Liver (tissue), 9 donors: ENCODE data around the gene TLR9. TPM values are rescaled to one million over a fixed set of nuclear protein-coding genes. Genes with fewer than 3 reads are reported as not detected.

Experiments used
- DNase-seq: peaks from one replicate; pipeline ENCODE4 v3.0.0-alpha.2; 2017; ENCODE audit warnings: low spot score
- H3K27ac ChIP-seq, 2 donors: one replicate each; pipeline ENCODE4 v1.7.0; 2013; ENCODE audit warnings: inconsistent platforms in 2 of 2, low read length in 2 of 2, control low read depth in 1 of 2, low read depth in 1 of 2, mild to moderate bottlenecking in 1 of 2
- H3K27me3 ChIP-seq, 4 donors: one replicate each; pipeline versions ENCODE4 v1.6.1 to v1.7.0; 2013; ENCODE audit warnings: low read length in 3 of 4, inconsistent platforms in 1 of 4, mild to moderate bottlenecking in 1 of 4, moderate library complexity in 1 of 4; ENCODE audit not compliant: control insufficient read depth in 4 of 4, insufficient read depth in 4 of 4
- H3K36me3 ChIP-seq, 4 donors: one replicate each; pipeline versions ENCODE4 v1.6.1 to v1.7.0; 2013; ENCODE audit warnings: low read length in 3 of 4, mild to moderate bottlenecking in 3 of 4, low read depth in 1 of 4, moderate library complexity in 1 of 4; ENCODE audit not compliant: control insufficient read depth in 4 of 4, insufficient read depth in 3 of 4
- H3K4me1 ChIP-seq, 4 donors: one replicate each; pipeline versions ENCODE4 v1.6.1 to v1.7.0; 2013; ENCODE audit warnings: low read length in 3 of 4, mild to moderate bottlenecking in 3 of 4, moderate library complexity in 1 of 4; ENCODE audit not compliant: control insufficient read depth in 4 of 4, insufficient read depth in 4 of 4
- H3K4me3 ChIP-seq, 3 donors: one replicate each; pipeline versions ENCODE4 v1.6.1 to v1.7.0; 2013; ENCODE audit warnings: low read length in 3 of 3, control low read depth in 1 of 3, low read depth in 1 of 3, mild to moderate bottlenecking in 1 of 3
- H3K9ac ChIP-seq, 2 donors: one replicate each; pipeline ENCODE4 v1.7.0; 2013; ENCODE audit warnings: low read length in 2 of 2, mild to moderate bottlenecking in 2 of 2, moderate library complexity in 2 of 2, control low read depth in 1 of 2, low read depth in 1 of 2
- H3K9me3 ChIP-seq, 4 donors: one replicate each; pipeline versions ENCODE4 v1.6.1 to v1.7.0; 2013; ENCODE audit warnings: low read length in 3 of 4; ENCODE audit not compliant: control insufficient read depth in 4 of 4
- CTCF ChIP-seq: fragments of 150-350 bp; IDR thresholded peaks from 2 replicates; pipeline ENCODE4 v1.5.1; 2017; ENCODE audit warnings: improper control_type of control experiment, low read depth, low read length; ENCODE audit not compliant: missing input control
- EGR1 ChIP-seq, 2 donors: IDR thresholded peaks; 2 replicates each; pipeline ENCODE4 v1.6.1; 2016 to 2018; ENCODE audit warnings: antibody characterized with exemption in 2 of 2, low read depth in 2 of 2
- FOXA1 ChIP-seq: IDR thresholded peaks from 2 replicates; pipeline ENCODE4 v1.6.1; 2016; ENCODE audit warnings: antibody characterized with exemption
- FOXA2 ChIP-seq: IDR thresholded peaks from 2 replicates; pipeline ENCODE4 v1.6.1; 2016; ENCODE audit warnings: antibody characterized with exemption
- GABPA ChIP-seq, 2 donors: IDR thresholded peaks in 1 of 2; conservative IDR thresholded peaks in 1 of 2; 2 replicates each; pipeline ENCODE4 v1.6.1; 2016; ENCODE audit warnings: antibody characterized with exemption in 2 of 2, mild to moderate bottlenecking in 1 of 2, moderate library complexity in 1 of 2
- HNF4A ChIP-seq, 2 donors: conservative IDR thresholded peaks; 2 replicates each; pipeline ENCODE4 v1.6.1; 2016; ENCODE audit warnings: antibody characterized with exemption in 2 of 2, mild to moderate bottlenecking in 2 of 2
- HNF4G ChIP-seq: IDR thresholded peaks from 2 replicates; pipeline ENCODE4 v1.6.1; 2016; ENCODE audit warnings: antibody characterized with exemption
- JUND ChIP-seq, 2 donors: IDR thresholded peaks; 2 replicates each; pipeline ENCODE4 v1.6.1; 2016; ENCODE audit warnings: antibody characterized with exemption in 2 of 2
- MAX ChIP-seq: IDR thresholded peaks from 2 replicates; pipeline ENCODE4 v1.6.1; 2016; ENCODE audit warnings: antibody characterized with exemption
- NR2F2 ChIP-seq: IDR thresholded peaks from 2 replicates; pipeline ENCODE4 v1.6.1; 2016; ENCODE audit warnings: antibody characterized with exemption
- RAD21 ChIP-seq, 2 donors: IDR thresholded peaks; 2 replicates each; pipeline ENCODE4 v1.6.1; 2016; ENCODE audit warnings: antibody characterized with exemption in 2 of 2, mild to moderate bottlenecking in 2 of 2
- RXRA ChIP-seq, 2 donors: IDR thresholded peaks; 2 replicates each; pipeline ENCODE4 v1.6.1; 2017 to 2018; ENCODE audit warnings: antibody characterized with exemption in 2 of 2, mild to moderate bottlenecking in 1 of 2
- SP1 ChIP-seq: IDR thresholded peaks from 2 replicates; pipeline ENCODE4 v1.6.1; 2018; ENCODE audit warnings: antibody characterized with exemption, mild to moderate bottlenecking
- TAF1 ChIP-seq: conservative IDR thresholded peaks from 2 replicates; pipeline ENCODE4 v1.6.1; 2016; ENCODE audit warnings: antibody characterized with exemption, mild to moderate bottlenecking
- YY1 ChIP-seq: IDR thresholded peaks from 2 replicates; pipeline ENCODE4 v1.6.1; 2016; ENCODE audit warnings: antibody characterized with exemption, mild to moderate bottlenecking
- ZBTB33 ChIP-seq: IDR thresholded peaks from 2 replicates; pipeline ENCODE4 v1.6.1; 2016; ENCODE audit warnings: antibody characterized with exemption
- WGBS: extraction: QIAGEN DNeasy Blood & Tissue Kit; methylation state at CpG from one replicate; pipeline ENCODE4 v1.1.7; 2013; 5-methylcytosine and 5-hydroxymethylcytosine counted together
- polyA plus RNA-seq, 2 donors: library from polyadenylated mRNA; stranded (reverse) in 1 of 2; unstranded in 1 of 2; fragments of 200-250 nt in 1 of 2; fragments of >200 nt in 1 of 2; fragmentation: Nextera tagmentation in 1 of 2; extraction: Ambion mirVana in 1 of 2; gene quantifications; one replicate each; pipeline versions ENCODE4 v1.2.1 to v1.2.3, GENCODE V29; 2013 to 2015
- total RNA-seq, 2 donors: library from RNA; depleted of rRNA; stranded (reverse); fragments of >200 nt; gene quantifications; one replicate each; pipeline ENCODE4 v1.2.3, GENCODE V29; 2014
- TF ChIP-seq, protein P1 (sequence below): IDR thresholded peaks from 2 replicates; pipeline ENCODE4 v1.6.1; 2016; ENCODE audit warnings: antibody characterized with exemption
- TF ChIP-seq, protein P2 (sequence below): IDR thresholded peaks from 2 replicates; pipeline ENCODE4 v1.6.1; 2016; ENCODE audit warnings: antibody characterized with exemption, mild to moderate bottlenecking
- donor health status: healthy.
- donor health status: healthy.
- donor health status: healthy.
- donor health status: healthy.
- donor health status: healthy.

The TLR9 gene
- total and polyA plus RNA-seq, 4 donors = 0.02 TPM; not detected in 3

- H3K27ac ChIP-seq = no peak overlapping the region
- TF ChIP-seq SP1 (no peak), ZBTB33 (no peak), RXRA (IDR thresholded peaks at IDR 0.05) (no peak), FOXA1 (no peak), EGR1 (IDR thresholded peaks at IDR 0.05; ENCODE audit: low read depth in 2 of 2) (no peak), TAF1 (no peak), MAX (no peak), JUND (IDR thresholded peaks at IDR 0.05) (no peak), HNF4A (conservative IDR thresholded peaks at IDR 0.05) (no peak), RAD21 (IDR thresholded peaks at IDR 0.05) (no peak), HNF4G (no peak), GABPA (IDR thresholded peaks at IDR 0.05 in 1 of 2, conservative IDR thresholded peaks at IDR 0.05 in 1 of 2) (no peak), CTCF (no peak), YY1 (no peak), FOXA2 (no peak), NR2F2 (no peak)
- TF ChIP-seq, protein P1, sequence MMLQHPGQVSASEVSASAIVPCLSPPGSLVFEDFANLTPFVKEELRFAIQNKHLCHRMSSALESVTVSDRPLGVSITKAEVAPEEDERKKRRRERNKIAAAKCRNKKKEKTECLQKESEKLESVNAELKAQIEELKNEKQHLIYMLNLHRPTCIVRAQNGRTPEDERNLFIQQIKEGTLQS = no peak
- TF ChIP-seq, protein P2, sequence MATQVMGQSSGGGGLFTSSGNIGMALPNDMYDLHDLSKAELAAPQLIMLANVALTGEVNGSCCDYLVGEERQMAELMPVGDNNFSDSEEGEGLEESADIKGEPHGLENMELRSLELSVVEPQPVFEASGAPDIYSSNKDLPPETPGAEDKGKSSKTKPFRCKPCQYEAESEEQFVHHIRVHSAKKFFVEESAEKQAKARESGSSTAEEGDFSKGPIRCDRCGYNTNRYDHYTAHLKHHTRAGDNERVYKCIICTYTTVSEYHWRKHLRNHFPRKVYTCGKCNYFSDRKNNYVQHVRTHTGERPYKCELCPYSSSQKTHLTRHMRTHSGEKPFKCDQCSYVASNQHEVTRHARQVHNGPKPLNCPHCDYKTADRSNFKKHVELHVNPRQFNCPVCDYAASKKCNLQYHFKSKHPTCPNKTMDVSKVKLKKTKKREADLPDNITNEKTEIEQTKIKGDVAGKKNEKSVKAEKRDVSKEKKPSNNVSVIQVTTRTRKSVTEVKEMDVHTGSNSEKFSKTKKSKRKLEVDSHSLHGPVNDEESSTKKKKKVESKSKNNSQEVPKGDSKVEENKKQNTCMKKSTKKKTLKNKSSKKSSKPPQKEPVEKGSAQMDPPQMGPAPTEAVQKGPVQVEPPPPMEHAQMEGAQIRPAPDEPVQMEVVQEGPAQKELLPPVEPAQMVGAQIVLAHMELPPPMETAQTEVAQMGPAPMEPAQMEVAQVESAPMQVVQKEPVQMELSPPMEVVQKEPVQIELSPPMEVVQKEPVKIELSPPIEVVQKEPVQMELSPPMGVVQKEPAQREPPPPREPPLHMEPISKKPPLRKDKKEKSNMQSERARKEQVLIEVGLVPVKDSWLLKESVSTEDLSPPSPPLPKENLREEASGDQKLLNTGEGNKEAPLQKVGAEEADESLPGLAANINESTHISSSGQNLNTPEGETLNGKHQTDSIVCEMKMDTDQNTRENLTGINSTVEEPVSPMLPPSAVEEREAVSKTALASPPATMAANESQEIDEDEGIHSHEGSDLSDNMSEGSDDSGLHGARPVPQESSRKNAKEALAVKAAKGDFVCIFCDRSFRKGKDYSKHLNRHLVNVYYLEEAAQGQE = no peak
- H3K9ac ChIP-seq = no peak overlapping the region
- no peaks in the 10 kb centered on the region for H3K27me3 ChIP-seq
- no peaks in the 10 kb centered on the region for H3K36me3 ChIP-seq
- no peaks in the 10 kb centered on the region for H3K9me3 ChIP-seq
- 88% methylated on average over 34 of the region's 34 CpGs for WGBS
- no peak for DNase-seq
- peaks cover 0 to 12% (median 7%) of the 10 kb centered on the region in 4 donors for H3K4me1 ChIP-seq
- no peak overlapping the region for H3K4me3 ChIP-seq
Measured at GRCh38 chr3:52221563-52222318, 3.7 kb downstream of the TLR9 start.
